OCI-LY1 (cell line): Measurements from ENCODE around the gene SYNE1.
"Not testable (repeated sequence)": the region's sequence is repeated elsewhere in the genome, so short reads cannot be mapped to it uniquely, and the experiment has no call there.

ENCODE experiments used
- H2AFZ ChIP-seq: fragments of 200-600 bp; sonication (generic), shearing (Covaris generic); 2 replicates; pipeline ENCODE4 v1.6.0; 2014; ENCODE audit warnings: antibody characterized with exemption, mild to moderate bottlenecking, low read length
- H3F3A ChIP-seq: fragments of 200-600 bp; sonication (generic), shearing (Covaris generic); 2 replicates; pipeline ENCODE4 v1.6.0; 2014; ENCODE audit warnings: mild to moderate bottlenecking, antibody characterized with exemption, low read length, moderate library complexity; ENCODE audit not compliant: insufficient read depth
- H3K27ac ChIP-seq: fragments of 200-600 bp; sonication (generic); 2 replicates; pipeline ENCODE4 v1.5.1; 2014; ENCODE audit warnings: low read length, mixed run types, mild to moderate bottlenecking, low read depth; ENCODE audit not compliant: poor library complexity, severe bottlenecking
- H3K27me3 ChIP-seq: fragments of 200-600 bp; sonication (generic); 2 replicates; pipeline ENCODE4 v1.6.0; 2014; ENCODE audit warnings: antibody characterized with exemption, mild to moderate bottlenecking, low read length, moderate library complexity; ENCODE audit not compliant: insufficient read depth
- H3K36me3 ChIP-seq: fragments of 200-600 bp; sonication (generic); 2 replicates; pipeline ENCODE4 v1.6.1; 2014; ENCODE audit warnings: mild to moderate bottlenecking, antibody characterized with exemption, low read length, moderate library complexity, mixed read lengths; ENCODE audit not compliant: insufficient read depth
- H3K4me1 ChIP-seq: fragments of 200-600 bp; sonication (generic); 2 replicates; pipeline ENCODE4 v1.5.1; 2014; ENCODE audit warnings: mild to moderate bottlenecking, low read length, moderate library complexity; ENCODE audit not compliant: insufficient read depth, severe bottlenecking
- H3K4me2 ChIP-seq: fragments of 200-600 bp; sonication (generic), shearing (Covaris generic); 2 replicates; pipeline ENCODE4 v1.6.1; 2014; ENCODE audit warnings: low read length
- H3K4me3 ChIP-seq: fragments of 200-600 bp; sonication (generic); 2 replicates; pipeline ENCODE4 v1.5.1; 2014; ENCODE audit warnings: low read length, low read depth, mild to moderate bottlenecking, mixed read lengths; ENCODE audit not compliant: poor library complexity, severe bottlenecking
- H3K79me2 ChIP-seq: fragments of 200-600 bp; shearing (Covaris generic); 2 replicates; pipeline ENCODE4 v1.6.1; 2016; ENCODE audit warnings: mixed run types, low read length, mixed read lengths; ENCODE audit not compliant: insufficient read depth
- H3K9ac ChIP-seq: fragments of 200-600 bp; sonication (generic), shearing (Covaris generic); 2 replicates; pipeline ENCODE4 v1.6.1; 2014; ENCODE audit warnings: mild to moderate bottlenecking, low read length, mixed read lengths
- H3K9me2 ChIP-seq: fragments of 200-600 bp; sonication (generic), shearing (Covaris generic); 2 replicates; pipeline ENCODE4 v1.6.1; 2014; ENCODE audit warnings: low read depth, mild to moderate bottlenecking, low read length, mixed read lengths
- H3K9me3 ChIP-seq: fragments of 200-600 bp; shearing (Covaris generic); 2 replicates; pipeline ENCODE4 v1.6.1; 2014; ENCODE audit warnings: low read length, mixed read lengths
- H4K20me1 ChIP-seq: fragments of 200-600 bp; sonication (generic), shearing (Covaris generic); 2 replicates; pipeline ENCODE4 v1.6.0; 2016; ENCODE audit warnings: mild to moderate bottlenecking, low read length; ENCODE audit not compliant: insufficient read depth
- CTCF ChIP-seq: fragments of 200-600 bp; sonication (generic), shearing (Covaris generic); IDR thresholded peaks from 2 replicates; pipeline ENCODE4 v1.5.1; 2017; ENCODE audit warnings: mild to moderate bottlenecking, antibody characterized with exemption, low read length, moderate library complexity, mixed read lengths
- EZH2 ChIP-seq: fragments of 200-600 bp; sonication (generic), shearing (Covaris generic); IDR thresholded peaks from 2 replicates; pipeline ENCODE4 v1.8.0; 2017; ENCODE audit warnings: borderline replicate concordance, mixed run types, mild to moderate bottlenecking, antibody characterized with exemption, low read length, moderate library complexity, mixed read lengths

The SYNE1 gene

DNA sequence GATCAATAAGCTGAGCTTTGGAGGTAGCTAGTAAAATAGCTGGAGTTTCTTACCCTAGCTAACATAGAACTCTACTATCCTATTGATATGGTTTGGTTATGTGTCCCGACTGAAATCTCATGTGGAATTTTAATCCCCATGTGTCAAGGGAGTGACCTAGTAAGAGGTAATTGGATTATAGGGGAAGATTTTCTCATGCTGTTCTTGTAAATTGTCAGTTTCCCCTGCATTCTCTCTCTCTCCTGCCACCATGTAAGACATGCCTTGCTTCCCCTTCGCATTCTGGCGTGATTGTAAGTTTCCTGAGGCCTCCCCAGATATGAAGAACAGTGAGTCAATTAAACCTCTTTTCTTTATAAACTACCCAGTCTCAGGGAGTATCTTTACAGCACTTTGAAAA, 24.6 kb upstream of the SYNE1 start:
- Histone ChIP-seq H3K27me3 (no peaks in the 10 kb centered on the region), H3K27ac (no peak overlapping the region), H3K36me3 (no peaks in the 10 kb centered on the region), H3K4me1 (no peaks in the 10 kb centered on the region), H3K9me3 (no peaks in the 10 kb centered on the region), H2AFZ (no peak overlapping the region), H3K4me3 (no peak overlapping the region), H3K9me2 (no peaks in the 10 kb centered on the region), H3K9ac (no peak overlapping the region), H3K79me2 (no peaks in the 10 kb centered on the region), H4K20me1 (no peaks in the 10 kb centered on the region), H3F3A (no peaks in the 10 kb centered on the region), H3K4me2 (no peak overlapping the region)
- TF ChIP-seq CTCF (no peak), EZH2 (no peak)

- no peaks in the 10 kb centered on the region for H3K9me3 ChIP-seq
- TF ChIP-seq EZH2, result no peak
- no peak for TF ChIP-seq CTCF
- no peaks in the 10 kb centered on the region for H3F3A ChIP-seq
- H3K27me3 ChIP-seq, result no peaks in the 10 kb centered on the region
- no peaks in the 10 kb centered on the region for H3K36me3 ChIP-seq
- no peak overlapping the region for H3K4me3 ChIP-seq
- no peaks in the 10 kb centered on the region for H3K4me1 ChIP-seq
- no peak overlapping the region for H2AFZ ChIP-seq
- no peaks in the 10 kb centered on the region for H4K20me1 ChIP-seq
- H3K9me2 ChIP-seq, result no peaks in the 10 kb centered on the region
- H3K9ac ChIP-seq, result no peak overlapping the region
- no peak overlapping the region for H3K4me2 ChIP-seq
- no peak overlapping the region for H3K27ac ChIP-seq
- H3K79me2 ChIP-seq, result no peaks in the 10 kb centered on the region
These were observed 14.8 kb upstream of the SYNE1 start for GRCh38 chr6:152651986-152652385.

- no peak overlapping the region for H3K9ac ChIP-seq
- H3K27me3 ChIP-seq, result no peaks in the 10 kb centered on the region
- H3K9me3 ChIP-seq, result no peaks in the 10 kb centered on the region
These were observed 10.9 kb upstream of the SYNE1 start for GRCh38 chr6:152648105-152648504.

DNA sequence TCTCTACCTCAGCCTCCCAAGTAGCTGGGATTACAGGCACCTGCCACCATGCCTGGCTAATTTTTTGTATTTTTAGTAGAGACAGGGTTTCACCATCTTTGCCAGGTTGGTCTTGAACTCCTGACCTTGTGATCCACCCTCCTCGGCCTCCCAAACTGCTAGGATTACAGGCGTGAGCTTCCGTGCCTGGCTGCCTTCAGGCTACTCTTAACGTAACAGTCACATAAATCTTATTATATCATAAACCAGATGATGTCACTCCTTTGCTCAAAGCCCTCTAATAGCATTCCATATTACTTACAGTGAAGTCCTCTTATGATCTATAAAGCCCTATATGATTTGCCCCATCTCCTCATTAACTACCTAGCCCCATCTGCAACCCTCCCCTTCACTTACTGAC, 9.6 kb upstream of the SYNE1 start:
- not testable (repeated sequence) for H3K79me2 ChIP-seq, H3K36me3 ChIP-seq, H3K4me3 ChIP-seq, H3K27me3 ChIP-seq, H3K27ac ChIP-seq, H3K9me3 ChIP-seq, H3F3A ChIP-seq, H3K9me2 ChIP-seq, H3K4me2 ChIP-seq, H3K9ac ChIP-seq, H3K4me1 ChIP-seq, H4K20me1 ChIP-seq, H2AFZ ChIP-seq

More at GRCh38 chr6:152648105-152648504, 10.9 kb upstream of the SYNE1 start:
- no peak overlapping the region for H3K4me3 ChIP-seq
- no peaks in the 10 kb centered on the region for H3K79me2 ChIP-seq
- no peaks in the 10 kb centered on the region for H4K20me1 ChIP-seq
- H3F3A ChIP-seq, result no peaks in the 10 kb centered on the region
- H3K4me2 ChIP-seq, result no peak overlapping the region
- no peak overlapping the region for H3K27ac ChIP-seq
- no peaks in the 10 kb centered on the region for H3K4me1 ChIP-seq
- TF ChIP-seq CTCF (no peak), EZH2 (no peak)
- no peak overlapping the region for H2AFZ ChIP-seq
- no peaks in the 10 kb centered on the region for H3K36me3 ChIP-seq
- no peaks in the 10 kb centered on the region for H3K9me2 ChIP-seq
